GM19025 (cell line): ENCODE results near the gene UBIAD1.

Experiments used
- ATAC-seq: cut with Tn5 transposase; IDR thresholded peaks from one replicate; pipeline ENCODE4 v1.9.1; 2021; ENCODE audit warnings: mild to moderate bottlenecking, low read depth, moderate library complexity; ENCODE audit not compliant: unreplicated experiment

The UBIAD1 gene

DNA sequence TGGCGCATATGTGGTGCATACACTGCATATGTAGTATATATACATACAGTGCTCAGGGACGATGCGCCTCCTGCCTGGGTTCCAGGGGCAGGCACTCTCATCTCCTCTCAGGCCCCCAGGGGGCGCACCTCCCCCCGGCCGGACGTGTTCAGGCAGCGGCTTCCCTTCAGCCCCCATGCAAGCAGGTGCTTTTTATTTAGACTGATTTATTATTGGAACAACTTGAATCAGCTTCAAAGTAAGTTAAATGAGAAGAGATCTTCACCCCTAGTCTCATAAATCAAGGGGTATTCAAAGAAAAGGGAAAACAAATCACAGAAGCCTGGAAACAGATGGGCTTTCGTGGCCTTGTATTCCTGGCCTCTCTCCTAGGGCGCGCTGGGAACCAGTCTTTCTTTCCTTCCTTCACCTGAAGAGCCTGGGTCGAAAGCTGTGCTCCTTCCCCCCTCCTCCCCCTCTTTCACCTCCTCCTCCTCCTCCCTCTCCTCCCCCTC, 64.6 kb downstream of the UBIAD1 start:
- no peak for ATAC-seq
